ENCODE measurements around the gene NIPAL1.

Gene NIPAL1

DNA sequence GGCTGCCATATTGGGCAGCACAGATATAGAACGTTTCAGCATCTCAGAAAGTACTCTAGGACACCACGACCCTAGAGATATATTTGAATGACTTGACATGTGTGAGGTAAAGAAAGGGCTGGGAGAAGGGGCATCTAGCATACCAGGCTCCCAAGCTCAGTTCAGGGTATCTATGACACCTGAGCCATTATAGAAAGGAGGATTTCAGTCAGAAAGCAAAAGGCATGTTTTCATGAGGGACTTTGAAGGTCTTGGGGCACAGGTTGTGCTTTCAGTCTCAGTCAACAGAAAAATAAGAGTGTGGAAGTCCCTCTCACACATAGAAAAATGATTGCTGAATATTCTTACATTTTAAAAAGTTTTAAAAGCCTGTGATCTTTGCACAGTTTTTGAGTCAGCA is 51.6 kb downstream of the NIPAL1 start:
- no peak for DNase-seq

DNA sequence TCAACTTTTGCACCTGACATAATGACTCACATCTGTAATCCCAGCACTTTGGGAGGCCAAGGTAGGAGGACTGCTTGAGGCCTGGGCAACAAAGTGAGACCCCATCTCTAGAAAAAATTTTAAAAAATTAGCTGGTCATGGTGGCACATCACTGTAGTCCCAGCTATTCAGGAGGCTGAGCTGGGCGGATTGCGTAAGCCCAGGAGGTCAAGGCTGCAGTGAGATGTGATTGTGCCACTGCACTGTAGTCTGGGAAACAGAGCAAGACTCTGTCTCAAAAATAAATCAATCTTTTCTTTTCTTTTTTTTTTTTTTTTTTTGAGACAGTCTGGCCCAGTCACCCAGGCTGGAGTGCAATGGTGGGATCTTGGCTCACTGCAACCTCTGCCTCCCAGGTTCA is 52.5 kb downstream of the NIPAL1 start:
- DNase-seq: no peak

DNA sequence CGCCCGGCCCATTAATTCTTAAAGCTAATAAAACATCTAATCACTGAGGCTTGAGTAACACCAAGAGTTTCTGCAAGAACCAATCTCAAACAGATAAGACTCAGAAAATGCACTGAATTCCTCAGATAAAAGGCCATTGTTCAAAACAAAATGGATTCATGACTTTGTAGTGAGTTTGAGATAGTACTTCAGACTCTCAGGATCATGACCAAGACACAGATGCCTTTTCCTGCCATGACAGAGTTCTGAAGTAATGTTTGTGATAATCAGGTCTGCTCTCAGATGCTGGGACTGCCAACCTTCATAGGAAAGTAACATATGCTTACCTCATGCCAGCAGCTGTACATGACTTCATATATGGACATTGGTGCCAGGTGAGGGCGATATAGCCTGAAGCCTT is 54.6 kb downstream of the NIPAL1 start:
- no peak for DNase-seq

DNA sequence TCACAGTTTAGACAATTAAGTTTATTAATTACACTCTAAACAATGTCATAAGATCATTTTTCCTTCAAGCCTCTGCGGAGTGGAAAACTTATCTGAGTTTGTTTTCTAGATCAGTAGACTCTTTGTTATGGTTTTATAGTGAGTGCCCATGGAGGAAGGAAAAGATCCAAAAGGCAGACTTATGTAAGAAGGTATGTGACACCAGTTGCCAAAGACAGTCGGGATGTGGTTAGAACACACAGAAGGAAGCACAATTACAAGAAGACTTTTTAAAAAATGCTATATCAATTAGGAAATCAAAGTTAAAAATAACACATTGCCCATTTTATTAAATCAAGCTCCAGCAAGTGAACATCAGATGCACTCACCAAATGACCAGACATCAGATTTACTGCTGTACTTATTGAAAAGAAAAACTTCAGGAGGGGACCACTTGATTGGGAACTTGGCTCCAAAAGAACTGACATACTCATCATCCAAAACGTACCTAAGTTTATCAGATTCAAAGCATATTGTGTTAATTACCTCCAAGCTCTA is 57.1 kb downstream of the NIPAL1 start:
- DNase-seq: no peak

DNA sequence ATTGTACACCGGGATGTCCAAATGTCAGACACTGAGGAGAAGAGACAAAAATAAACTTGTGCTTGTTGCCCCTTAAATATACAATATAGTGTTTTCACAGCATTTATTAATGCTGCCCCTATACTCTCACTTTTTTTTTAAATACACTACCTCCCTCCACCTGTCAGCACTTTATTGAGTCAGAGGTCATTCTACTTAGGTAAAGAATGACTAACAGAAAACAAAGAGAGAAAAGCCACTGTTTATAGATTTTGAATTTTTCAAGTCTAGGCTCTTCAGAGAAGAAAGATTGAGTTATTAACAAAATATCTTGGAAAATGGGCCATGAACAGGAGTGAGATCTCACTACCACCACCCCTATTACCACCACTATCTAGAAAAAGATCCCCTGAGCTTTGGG is 58.1 kb downstream of the NIPAL1 start:
- DNase-seq: no peak

DNA sequence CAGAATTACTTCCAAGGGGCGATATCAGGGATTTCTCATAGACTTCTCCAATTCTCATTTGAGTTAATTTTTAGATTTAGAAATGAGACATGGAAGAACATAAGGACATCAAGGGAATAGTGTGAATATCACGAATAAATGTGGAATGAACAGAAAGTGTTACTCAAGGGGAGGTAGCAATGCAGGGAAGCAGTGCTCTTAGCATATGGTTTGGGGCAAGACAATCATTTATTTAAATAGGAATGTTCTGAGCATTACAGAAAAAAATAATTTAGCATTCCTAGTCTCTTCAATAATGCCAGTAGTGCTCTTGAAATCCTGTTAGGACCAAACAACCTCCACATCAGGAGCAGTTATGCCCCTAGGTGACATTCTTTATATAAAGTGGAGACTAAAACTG is 61.9 kb downstream of the NIPAL1 start:
- no peak for DNase-seq

DNA sequence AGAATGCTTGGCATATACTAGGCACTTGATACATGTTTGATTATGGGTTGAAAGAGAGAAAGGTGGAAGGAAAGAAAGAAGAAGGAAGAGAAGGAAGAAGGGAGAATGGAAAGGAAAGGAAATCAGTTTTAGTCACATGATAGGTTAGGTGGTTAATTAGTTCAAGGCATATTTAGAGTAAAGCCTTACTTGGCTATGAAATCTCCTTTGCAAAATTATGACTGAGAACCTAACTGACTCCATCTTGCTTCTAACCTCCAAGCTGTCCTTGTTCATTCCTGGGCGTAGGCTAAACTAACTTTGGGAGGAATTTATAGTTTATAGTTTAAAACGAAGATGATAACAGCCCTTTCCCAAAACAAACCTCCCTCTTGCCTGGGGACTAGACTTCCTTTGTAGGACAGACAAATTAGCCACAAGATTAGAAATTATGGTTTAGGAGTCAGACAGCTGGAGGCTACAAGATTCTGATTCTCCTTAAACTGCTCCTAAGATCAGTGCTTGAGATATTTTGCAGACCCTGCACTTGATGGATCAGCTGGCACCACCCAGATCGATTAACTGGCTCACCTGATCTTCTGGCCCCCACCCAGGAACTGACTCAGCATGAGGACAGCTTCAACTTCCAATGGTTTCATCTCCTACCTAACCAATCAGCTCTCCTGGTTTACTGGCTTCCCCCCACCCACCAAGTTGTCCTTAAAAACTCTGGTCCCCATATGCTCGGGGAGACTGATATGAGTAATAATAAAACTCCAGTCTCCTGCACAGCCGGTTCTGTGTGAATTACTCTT is 62.5 kb downstream of the NIPAL1 start:
- DNase-seq: no peak

DNA sequence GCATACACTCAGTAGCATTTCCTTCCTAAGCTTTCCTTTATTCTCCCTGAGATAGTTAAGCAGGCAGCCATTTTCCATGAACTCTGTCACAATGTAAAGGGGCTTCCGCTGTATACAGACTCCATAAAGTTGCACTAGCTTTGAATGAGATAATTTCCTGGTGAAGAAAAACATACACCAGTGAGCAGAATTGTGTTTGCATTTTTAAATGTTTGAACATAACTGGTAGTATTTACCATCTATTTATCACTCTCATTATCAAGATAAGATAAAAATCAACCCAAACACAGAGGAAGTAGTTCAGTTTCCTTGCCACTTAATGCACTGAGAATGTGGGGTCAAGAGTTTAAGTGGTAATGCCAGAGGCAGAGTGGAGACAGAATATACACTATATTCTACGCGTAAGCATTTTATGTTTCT is 63.4 kb downstream of the NIPAL1 start:
- no peak for DNase-seq

DNA sequence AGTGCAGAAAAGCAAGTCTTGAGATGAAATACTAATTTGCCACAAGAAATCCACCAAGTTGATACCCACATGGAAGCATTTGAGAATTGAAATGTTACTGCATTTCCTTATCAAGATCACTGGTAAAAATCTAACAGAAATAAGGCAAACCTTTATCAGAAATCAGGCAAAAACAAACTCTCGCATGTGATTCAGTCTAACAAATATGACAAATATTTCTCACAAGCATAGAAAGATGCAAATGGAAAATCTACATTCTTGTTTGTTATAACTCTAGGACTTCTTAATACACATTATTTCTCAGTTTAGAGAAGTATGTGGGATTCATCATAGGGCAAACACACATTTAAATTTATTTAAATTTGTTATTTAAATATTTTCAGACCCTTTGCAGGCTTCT is 64.6 kb downstream of the NIPAL1 start:
- DNase-seq: no peak

DNA sequence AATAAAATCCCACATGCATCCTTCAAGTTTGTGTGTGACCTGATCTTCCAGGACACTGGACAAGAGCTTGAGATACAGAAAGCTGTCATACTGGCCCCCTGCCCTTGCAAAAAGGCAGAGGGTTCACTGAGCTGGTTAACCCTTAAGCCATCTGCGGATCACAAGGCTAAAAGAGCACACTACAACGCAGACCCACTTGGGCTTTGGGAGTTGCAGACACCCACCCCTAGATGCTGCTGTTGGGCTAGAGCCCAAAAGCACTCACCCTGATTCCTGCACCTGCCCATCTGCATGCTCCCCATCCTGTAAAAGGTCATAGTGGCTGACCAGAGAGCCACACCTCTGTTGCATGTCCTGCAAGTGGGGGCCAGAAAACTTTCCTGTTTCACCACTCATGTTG is 66.4 kb downstream of the NIPAL1 start:
- no peak for DNase-seq

DNA sequence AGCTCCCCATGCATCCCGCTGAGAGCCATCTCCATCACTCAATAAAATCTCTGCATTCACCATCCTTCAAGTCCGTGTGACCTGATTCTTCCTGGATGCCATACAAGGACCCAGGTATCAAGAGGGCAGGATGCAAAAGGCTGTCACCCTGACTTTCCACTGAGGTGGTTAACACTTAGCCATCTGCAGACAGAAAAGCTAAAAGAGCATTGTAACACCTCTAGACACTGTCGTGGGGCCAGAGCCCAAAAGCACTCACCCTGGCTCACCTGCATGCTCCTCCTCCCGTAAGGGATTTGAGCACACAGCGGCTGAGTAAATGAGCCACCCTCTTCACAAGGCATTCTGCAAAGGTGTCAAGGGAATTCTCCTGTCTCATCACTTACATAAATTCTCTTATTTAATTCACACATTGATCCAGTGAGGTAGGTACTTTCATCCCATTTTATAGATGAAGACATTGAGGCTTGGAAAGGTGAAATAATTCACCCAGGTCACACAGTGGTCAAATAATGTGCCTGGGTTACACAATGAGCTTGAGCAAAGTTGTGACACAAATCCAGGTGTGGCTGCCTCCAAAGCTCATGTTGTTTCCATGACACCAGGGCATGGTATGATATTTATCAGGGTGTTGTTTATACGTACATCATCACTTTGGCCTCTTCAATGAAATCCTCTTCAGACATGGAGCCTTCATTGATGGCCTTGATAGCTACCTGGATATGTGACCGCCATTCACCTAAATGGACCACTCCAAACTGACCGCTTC is 69.4 kb downstream of the NIPAL1 start:
- DNase-seq: no peak
